ENCODE results near the gene PFN3.

DNA sequence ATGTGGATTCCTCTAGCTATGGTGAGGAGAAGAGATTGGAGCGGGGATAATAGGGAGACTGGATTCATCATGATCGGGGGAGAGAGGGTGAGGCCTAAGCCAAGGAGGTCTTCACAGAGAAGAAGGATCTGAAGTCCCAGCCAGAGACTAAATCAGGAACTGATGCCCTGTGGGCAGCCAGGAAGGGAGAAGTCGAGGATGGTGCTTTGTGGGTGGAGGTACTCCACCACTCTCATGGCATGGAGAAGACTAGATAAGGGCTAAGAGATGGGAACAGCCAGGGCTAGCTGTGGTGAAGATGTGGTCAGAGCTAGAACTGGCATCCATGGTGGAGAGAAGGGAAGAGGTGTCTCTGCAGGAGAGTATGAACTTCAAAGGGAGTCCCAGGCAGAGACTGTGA lies 45.8 kb downstream of the PFN3 start:
- no peak for TF ChIP-seq POLR2AphosphoS5 (IDR thresholded peaks at IDR 0.05; ENCODE audit: low read depth, low read length)
- TF ChIP-seq, protein P1, sequence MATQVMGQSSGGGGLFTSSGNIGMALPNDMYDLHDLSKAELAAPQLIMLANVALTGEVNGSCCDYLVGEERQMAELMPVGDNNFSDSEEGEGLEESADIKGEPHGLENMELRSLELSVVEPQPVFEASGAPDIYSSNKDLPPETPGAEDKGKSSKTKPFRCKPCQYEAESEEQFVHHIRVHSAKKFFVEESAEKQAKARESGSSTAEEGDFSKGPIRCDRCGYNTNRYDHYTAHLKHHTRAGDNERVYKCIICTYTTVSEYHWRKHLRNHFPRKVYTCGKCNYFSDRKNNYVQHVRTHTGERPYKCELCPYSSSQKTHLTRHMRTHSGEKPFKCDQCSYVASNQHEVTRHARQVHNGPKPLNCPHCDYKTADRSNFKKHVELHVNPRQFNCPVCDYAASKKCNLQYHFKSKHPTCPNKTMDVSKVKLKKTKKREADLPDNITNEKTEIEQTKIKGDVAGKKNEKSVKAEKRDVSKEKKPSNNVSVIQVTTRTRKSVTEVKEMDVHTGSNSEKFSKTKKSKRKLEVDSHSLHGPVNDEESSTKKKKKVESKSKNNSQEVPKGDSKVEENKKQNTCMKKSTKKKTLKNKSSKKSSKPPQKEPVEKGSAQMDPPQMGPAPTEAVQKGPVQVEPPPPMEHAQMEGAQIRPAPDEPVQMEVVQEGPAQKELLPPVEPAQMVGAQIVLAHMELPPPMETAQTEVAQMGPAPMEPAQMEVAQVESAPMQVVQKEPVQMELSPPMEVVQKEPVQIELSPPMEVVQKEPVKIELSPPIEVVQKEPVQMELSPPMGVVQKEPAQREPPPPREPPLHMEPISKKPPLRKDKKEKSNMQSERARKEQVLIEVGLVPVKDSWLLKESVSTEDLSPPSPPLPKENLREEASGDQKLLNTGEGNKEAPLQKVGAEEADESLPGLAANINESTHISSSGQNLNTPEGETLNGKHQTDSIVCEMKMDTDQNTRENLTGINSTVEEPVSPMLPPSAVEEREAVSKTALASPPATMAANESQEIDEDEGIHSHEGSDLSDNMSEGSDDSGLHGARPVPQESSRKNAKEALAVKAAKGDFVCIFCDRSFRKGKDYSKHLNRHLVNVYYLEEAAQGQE (IDR thresholded peaks at IDR 0.05; ENCODE audit: insufficient read depth in 1 of 2, low read depth in 2 of 2, low read length in 2 of 2), result no peak
- no peak for TF ChIP-seq TAF1 (IDR thresholded peaks at IDR 0.05; ENCODE audit: borderline replicate concordance, insufficient read depth, low read length)
- no peak for TF ChIP-seq FOXP2 (optimal IDR thresholded peaks at IDR 0.05; ENCODE audit: borderline replicate concordance, extremely low read depth, extremely low read length, insufficient read depth)
- TF ChIP-seq SIN3A (IDR thresholded peaks at IDR 0.05; ENCODE audit: borderline replicate concordance, insufficient read depth, low read length), result no peak
